Stimulated activated CD4-positive, alpha-beta T cell treated with anti-CD3 and anti-CD28 coated beads, TNF-alpha, amount 100 ng/mL, for 4 hours (primary cell): Measurements from ENCODE around the gene KHDC4.

Source experiments
- DNase-seq, 3 experiments: peaks; one replicate each; pipeline ENCODE4 v3.0.0-alpha.2; 2020; ENCODE audit warnings: low read depth in 3 of 3

KHDC4 gene

DNA sequence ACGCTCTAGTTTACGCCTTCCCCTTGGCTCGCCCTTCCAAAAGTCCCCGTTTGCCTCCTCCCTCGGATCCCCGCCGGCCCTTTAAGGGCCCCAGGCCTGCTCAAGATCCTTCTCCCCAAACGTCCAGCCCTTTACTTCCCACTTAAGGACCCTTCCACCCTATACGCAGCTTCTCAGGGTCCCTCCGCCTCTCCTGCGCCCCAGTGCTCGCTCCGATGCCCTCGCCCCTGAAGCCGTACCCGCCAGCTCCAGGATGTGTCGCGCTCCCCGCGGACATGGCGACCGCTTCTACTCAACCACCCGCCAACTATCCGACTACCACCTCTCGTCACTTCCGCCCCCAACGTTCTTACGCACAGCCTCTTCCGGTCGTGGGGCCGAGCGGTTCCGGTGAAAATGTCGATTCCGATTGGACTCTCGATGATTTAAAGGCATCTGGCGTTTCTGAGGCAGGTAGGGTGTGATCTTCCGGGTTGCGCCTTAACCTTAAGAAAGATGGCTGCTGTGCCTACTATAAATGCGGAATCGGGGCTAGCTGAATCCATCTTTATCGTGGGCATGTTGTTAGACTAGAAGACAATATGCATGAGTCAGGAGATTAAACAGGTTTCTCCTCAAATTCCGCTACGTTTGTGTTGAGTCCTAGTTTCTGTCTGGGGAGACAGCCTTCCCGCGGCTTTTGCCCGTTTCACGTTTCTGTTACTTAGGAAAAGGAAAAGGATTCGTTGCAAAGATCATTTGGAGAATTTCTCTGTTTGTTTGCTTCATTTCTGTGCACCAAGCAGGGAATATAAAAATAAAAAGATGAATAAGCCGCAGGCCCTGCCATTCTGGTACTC is at the start of gene KHDC4:
KHDC4 (minus strand) TSS at position 317 of the 839 bp plus-strand sequence; CDS start at position 277, 40 bp downstream.
- DNase-seq, result peak; percentile 75 to 88 (median 85)

DNA sequence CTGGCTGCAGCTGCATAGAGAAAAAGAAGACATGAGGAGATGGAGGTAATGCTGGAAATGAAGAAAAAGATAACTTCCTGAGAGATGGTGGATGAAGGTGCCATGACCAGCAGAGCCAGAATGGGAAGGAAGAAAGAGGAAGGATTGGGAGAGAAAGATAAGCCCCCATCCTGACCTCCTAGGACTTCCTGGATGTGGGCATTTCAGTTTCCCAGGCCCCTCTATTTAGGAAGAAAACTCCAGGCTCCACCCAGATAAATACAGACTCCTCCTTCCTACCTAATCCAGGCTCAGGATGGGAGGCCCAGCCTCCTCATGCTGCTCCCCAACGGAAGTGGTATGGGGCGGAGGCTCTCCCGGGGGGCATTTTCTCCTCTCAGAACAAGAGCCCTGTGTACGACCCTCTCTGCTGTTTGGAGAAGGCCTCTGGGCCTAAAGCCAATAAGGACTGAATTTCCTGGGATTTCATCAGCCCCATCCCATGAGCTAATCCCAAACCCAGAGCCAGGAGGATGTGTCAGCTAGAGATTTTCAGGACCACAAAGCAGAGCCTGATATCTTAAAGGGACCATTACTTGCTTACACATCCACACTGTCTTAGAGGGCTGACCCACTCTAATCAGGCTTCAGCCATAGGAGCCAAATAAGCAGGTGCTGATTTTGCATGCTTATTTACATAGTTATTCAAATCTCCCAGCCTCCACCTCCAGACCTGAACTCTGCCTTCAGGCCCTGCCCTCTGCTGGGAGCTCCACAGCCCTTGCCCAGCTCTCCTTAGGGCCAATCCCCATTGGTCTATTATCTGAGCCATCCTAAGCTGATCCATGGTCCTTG is 49.2 kb upstream of the KHDC4 start:
- DNase-seq, result no peak

DNA sequence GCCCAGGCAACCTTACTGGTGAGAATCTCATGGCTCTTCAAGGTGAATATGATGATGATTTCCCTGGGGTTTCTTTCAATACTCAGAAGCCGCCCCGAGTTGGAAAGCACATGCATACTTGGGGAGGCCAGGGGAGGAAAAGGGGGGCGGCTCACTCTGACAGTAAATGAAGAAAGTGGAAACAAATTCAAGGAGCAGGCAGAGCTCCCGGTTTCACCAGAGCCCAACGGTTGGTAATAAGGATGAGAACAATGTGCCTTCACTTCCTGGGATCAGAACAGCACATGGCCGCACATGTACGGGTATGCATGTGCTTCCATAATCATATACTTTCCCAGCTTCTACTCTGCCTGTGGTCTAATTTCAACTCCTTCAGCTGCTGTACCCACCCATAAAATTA is 47.9 kb upstream of the KHDC4 start:
- DNase-seq, result no peak

DNA sequence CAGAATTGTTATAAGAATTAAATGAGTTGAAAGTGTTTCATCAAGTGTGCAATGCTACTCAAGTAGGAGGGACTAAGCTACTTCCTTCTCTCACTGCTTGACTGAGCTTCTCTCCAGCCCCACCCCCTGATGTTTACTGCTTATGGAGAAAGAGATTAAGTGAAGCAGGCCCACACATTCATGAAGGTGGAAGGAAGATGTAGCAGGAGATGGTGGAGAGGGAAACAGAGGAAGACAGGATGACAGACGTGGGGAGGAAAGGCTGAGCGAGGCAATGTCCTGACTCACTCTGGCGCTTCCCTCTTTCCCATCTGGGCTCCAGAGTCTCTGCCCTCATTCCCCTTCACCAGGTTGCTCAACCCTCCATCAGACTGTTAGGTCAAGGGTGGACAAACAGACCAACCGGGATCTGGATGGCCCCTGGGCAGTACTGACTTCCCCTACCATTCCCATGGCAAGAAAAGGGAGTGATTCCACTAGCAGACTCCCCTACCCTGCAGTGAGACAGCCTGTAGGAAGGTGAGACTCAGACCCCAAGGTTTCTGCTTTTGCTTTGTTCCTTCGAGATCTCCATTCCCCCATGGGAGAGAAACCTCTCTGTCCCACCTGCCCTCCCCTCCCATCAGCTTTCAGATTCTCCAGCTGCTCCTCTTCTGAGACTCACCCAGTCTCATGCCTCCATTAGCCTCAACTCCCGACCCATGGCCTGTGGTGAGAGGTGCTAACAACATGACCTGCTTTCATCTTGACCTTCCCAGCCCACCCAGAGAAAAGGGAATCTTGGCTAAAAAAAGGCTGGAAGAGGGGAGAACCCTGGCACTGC is 47.3 kb upstream of the KHDC4 start:
- DNase-seq, result no peak

DNA sequence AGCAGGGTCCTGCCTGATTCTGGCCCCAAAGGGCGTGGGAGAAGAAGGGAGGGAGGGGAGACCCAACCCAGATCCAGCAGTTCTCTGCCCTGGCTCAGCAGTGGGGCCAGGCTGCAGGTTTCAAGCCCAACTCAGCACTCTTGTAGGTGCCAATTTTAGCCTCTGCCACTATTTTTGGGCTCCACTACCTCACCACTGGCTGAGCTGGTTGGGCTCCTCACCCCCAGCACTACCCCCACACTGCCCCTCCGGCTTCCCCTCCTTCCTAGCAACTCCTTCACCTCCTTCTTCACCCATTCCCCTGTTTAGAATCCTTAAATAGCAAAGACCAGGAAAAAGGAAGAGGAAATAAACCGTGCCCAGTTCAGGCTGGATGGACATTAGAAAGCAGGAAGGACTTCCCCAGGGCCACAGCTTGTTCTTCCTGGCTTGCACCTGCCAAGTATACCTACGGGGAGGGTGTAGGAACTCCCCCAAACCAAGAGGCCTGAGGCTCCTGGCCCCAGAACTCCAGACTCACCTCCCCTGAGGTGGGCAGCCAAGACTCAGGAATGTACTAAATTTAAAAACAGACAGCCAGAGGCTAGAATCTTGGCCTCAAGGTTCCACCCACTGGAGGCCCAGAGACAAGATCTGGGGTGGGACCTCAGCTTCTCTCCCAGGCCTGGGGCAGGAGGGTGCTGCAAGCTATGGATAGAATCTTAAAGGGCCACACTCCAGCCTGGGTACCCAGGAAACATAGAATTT is 45.6 kb upstream of the KHDC4 start:
- DNase-seq, result no peak

DNA sequence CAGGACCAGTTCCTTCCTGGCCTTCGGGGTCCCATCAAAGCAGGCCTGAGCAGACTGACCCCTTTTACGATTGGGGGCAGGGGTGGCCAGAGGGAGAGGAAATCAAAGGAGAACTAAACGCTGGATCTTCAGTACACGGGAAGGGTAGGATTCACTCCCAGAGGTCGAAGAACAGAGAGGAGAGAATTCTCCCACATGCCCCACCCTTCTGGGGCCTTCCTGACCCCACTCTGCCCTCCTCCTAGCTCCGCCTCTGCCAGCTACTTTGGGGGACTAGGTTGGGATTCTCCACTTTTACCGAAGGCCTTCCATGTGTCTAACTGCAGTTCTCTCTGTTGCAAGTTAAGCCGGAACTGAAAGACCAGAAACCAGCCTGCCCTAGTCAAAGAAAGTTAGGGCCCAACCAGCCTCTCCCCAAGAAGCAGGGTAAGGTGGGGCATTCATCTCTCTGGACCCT is 44.8 kb upstream of the KHDC4 start:
- no peak for DNase-seq

DNA sequence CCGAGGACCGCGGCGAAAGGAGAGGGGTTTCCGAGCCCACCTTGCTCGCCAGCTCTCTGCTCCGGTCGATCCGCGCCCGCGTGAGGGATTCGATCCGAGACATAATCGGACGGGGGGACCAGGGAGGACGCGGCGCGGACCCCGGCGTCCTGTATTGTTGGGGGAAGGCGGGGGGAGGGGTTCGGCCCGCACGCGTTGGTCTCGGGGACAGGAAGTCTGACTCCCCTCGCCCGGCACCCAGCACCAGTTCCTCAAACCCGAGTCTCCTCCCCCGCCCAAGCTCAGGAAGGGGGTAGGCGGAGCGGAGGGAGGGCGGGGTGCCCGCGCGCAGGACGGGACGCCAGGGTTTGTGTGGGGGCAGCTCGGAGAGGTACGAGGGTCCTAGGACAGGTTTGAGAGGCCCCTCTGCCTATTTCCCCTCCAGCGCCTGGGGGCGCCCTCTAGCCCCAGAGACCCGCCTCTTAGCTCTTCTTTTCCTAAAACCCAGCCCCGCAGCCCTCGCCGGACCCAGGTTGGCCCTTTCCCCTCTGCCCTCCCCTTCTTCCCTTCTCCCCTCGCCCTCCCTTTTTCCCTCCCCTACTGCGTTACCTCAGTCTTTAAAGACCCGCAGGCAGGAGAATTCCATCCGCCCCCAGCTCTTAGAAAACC is 44.2 kb upstream of the KHDC4 start, which contains the start of gene ARHGEF2:
ARHGEF2 (minus strand) TSS at position 223 of the 648 bp plus-strand sequence; CDS start at position 103, 120 bp downstream.
- DNase-seq, result peak; percentile 69 to 76 (median 76)

DNA sequence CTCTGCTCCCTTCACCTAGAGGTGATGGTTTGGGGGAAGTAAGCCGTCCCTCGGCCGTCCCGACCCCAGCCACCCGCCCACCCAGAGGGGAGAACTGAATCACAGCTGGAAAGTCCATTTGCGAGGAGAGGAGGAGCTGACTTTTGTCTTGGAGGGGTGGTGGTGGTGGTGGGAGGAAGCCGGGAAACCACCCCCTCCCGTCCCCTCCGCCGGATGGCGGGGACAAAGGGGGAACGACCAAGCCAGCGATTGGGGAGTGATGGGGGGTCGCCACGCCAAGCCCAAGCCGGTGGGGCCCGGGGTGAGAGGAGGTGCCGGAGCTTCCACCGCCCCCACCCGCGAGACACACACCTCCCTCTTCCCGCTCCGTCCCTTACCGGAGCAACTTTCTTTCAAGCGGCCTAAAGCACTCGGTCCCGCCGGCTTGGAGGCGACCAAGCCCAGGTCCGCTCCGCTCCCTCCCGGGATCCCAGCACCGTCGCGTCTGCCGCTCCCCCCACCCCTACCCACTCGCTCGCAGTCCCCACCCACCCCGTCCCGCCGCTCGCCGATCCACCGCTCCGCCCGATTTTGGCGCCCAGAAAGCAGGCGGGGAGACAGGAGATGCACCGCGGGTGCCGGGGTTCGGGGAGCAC is 43.6 kb upstream of the KHDC4 start:
- peak; percentile 46 to 70 (median 64) for DNase-seq

DNA sequence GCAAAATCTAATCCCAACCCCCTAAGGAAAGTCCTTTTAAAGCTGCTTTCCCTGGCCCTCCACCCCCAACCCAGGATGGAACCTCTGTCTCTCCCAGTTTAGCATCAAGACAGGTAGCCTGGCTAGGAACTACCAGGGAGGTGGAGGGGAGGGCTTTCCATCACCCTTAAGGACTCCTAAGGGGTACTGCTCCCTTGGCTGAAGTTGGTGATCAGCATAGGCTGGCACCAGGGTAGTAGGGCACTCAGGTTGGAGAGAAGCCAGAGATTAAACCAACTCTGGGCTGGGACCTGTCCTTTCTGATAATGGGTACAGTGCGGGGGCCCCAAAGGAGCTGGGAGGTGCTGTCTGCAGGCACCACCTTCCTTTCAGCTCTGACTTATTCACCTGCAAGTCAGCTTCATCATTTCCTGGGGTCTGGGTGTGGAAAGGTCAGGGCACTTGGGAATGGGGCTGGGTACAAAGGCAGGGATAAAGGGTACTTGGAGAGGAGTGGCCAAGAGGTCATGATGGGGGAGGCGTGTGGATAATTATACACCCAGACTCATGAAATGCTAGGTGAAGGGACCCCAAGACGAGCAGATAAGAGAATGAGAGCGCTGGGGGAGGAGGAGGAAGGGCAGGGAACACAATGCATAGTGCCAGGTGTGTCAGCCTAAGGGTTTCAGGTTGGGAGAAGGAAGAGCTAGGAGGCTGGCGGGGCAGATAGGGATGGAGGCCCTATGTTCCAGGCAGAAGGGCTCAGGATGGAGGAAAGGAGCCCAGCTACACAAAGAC is 42.9 kb upstream of the KHDC4 start:
- no peak for DNase-seq

DNA sequence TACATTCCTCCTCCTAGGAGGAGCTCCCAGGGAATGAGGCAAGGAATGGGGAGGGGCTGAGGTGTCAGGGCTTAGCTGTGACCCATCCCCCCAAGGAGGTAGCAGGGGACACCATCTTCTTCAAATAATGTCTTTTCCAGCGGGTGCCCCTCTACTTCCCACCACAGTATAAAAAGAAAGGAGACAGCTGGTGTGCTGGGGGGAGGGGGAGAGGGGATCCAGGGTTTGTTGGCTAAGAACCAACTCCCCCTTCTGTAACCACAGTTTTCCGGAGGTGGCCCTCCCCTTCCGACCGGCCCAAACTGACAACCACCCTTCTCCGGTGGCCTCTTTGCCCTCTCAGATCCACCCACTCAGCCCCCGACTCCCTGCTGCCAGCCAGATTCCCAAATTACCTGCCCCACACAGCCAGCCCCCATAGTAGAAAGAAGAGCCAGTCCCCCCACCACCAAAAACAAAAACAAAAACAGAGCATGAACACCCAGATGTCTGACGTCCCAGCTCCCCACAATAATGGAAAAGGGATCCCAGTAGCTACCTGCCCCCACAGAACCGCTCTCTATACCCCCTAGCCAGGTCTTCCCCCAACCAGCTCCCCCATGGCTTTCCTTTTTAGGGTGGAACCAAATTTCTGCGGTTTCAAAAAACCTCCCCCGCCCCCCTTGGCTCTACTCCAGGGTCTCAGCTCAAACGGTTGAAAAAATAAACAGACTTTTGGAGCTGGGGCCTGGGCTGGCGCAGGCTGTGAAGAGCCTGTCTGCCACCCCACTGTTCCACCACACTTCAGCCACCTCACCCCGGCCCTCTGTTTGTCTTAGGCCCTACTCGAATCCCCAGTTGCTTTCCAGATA is 42.1 kb upstream of the KHDC4 start:
- peak in 2 of 3 experiments; percentile 41 to 52 for DNase-seq

DNA sequence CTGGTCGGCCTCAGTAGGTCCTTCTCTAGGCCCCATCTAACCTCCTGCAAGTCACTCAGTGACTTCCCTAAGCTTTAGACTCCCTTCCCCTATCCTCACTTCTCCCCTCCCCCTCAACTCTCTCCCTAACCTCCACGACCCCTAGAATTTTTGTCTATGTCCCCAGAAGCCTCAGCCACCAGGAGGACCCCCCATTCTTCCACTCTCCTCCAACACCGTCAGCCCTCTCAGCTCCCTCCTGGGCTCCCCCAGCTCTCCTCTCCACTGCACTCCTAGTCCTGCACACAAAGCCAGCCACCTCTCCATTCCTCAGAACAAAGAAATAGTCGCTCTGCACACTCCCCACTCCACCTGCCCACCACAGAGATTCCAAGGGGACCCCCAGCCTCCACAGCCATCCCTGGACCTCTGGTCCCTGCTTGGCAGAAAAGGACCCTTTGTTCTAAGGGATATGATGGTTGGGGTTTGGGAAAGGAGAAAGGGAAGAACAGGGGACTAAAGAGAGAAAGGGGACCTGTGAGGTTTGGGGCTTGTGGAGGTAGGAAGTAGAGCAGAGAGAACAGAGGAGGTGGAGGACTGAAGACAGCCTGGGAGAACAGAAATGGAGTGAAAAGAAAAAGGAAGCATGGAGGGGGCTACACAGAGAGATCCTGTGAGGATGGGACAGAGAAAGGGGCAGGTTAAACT is 41.3 kb upstream of the KHDC4 start:
- no peak for DNase-seq

DNA sequence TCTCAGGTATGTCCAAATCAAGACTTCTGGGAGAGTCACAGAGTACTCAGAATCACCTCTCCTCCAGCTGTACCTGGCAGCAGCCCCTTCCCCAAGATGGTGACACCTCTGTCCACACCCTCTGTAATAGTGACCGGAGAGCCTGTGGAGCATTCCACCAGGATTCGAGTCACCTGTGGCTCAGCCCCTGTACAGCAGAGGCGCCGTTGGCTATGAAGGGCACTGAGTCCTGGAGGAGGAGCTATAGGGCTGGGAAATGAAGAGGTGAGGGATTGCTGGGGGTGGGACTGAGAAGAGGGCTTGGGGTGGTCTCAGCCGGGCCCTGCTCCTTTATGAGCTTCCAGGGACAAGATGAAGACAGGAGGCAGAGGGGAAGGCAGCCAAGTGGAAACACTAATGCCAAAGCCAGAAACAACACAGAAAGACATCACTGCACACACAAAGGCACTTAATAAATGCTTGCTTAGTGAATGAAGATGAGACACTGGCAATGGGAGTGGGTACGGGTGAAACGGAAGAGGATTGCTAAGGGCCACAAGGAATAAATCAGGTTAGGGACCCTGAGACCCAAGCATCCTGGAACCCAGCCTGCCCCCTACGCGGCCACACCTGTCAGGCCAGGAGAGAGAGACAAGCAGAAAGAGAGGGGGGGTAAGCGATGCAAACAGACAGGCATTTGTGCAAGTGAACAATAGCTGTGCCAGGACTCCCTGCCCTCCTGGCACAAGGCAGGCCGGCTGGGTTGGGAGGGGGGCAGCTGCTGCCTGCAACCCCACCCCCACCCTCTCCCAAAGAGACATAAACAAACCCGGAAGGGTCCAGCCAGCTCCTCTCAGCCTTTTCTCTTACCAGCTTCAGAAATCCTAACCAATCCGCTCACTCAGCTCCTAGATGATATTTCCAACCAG is 40.2 kb upstream of the KHDC4 start:
- DNase-seq, result no peak

DNA sequence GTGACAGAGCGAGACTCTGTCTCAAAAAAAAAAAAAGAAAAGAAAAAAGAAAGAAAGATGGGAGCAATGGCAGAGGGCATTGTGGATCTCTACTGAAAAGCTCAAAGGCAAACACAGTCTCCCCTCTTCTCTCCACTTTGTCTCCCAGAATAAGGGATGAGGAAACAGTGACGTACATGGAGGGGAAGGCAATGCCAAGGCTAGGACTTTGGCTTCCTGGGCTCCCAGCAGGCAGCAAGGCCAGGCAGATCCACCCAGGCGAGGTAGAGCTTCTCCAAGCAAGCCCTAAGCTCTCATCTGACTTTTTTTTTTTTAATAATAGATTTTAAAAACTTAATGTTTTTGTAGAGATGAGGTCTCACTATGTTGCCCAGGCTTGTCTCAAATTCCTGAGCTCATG is 39.5 kb upstream of the KHDC4 start:
- DNase-seq, result no peak

DNA sequence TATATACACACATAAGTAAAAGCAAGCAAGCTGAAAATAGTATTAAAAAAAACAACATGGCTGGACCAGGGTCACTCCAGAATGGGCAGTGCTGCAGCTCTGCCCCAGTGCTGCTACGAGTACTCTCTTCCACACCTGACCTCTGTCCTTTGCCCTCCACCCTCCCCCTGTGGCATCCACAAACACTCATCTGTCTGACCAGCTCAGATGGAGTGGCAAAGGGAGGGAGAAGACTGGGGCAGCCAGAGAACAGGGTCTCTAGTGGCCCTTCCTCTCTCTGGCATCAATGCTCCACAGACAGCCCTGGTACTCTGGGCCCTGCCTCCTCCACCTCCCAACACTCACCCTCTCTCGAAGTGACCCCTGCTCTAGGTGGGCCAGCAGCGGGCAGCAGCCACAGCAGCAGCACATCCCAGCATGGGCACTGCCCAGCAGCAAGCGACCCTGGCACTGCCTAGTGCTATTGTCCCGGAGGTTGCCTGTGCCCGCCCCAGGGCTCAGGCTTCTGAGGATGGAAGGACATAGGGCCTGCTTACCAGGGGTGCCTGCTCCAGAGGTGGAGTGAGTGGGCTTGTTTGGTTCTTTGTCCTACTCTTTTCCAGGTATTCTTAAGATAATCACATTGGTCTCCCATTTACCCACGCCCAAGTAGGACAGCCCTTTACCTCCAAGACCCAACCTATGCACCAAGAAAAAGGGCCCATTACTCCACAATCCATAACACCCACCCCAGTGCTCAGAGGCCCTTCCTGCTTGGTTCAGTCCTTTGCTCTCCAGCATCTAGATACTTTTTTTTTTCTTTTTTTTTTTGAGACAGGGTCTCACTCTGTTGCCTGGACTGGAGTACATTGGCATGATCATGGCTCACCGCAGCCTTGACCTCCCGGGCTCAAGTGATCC is 37.9 kb upstream of the KHDC4 start:
- no peak for DNase-seq

DNA sequence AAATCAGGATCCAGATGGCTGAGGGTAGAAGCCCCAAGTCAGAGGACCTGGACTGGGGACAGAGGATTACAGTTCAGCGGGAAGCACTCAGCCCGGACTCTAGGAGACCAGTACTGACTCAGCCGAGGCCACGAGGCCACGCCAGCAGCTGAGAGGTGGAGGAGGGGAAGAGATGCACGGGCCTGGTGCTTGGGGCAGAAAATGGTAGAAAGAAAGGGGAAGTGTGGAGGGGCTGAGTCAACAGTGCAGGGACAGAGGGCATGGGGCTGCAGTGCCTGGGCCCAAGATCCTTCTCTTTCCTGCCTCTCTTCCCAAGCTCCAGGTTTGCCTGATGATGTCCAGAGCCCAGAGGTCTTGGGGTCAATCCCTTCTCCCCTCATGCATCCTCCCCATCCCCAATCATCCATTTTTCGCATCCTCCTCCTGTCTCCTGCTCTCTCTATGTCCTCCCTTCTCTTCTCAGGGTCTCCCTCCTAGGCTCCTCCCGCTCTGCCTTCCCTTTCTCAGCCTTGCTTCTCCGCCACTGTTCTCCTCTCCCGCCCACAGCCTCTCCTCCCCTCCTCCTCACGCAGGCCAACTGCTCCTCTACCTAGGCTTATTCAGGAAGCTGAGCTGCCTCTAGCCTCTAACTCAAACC is 36.4 kb upstream of the KHDC4 start:
- no peak for DNase-seq
